ENCODE results near the gene LINGO3.
A peak's percentile ranks its signal among the peaks of the same experiment; 100 is the strongest.

Gene LINGO3

DNA sequence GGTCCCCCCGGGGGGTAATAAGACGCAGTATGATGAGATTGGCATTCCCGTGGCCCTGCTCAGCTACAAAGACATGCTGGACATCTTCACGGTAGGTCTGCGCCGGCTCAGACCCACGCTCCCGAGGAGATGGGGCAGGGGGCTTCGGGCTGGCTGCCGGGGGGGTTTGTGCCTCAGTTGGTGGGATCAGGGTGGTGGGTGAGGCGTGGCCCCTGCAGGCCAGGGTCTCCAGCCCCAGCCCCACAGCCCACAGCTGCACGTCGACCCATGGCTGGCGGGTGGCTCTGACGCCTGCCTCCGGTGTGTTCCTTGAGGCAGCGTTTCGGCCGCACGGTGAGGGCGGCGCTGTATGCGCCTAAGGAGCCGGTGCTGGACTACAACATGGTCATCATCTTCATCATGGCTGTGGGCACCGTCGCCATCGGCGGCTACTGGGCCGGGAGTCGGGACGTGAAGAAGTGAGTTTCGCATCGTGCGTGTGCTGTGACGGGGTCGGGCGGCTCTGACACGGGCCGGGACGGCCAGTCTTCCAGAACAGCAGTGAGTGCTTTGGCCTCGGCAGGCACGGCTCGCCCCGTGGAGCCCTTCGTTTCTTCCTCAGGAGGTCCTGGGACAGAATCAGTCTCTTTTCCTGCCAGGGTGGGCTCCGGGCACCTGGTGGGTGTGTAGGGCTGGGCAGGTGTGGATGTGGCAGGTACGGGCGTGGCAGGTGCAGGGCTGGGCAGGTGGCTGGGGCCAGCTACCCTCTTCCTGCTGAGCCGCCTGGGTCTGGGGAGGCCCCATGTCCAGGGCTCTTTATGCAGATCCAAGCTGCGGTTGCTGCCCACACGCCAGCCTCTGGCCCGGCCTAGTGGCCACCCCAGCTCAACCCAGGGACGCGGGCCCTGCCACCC, 31.0 kb upstream of the LINGO3 start:
- TF ChIP-seq, protein P1, sequence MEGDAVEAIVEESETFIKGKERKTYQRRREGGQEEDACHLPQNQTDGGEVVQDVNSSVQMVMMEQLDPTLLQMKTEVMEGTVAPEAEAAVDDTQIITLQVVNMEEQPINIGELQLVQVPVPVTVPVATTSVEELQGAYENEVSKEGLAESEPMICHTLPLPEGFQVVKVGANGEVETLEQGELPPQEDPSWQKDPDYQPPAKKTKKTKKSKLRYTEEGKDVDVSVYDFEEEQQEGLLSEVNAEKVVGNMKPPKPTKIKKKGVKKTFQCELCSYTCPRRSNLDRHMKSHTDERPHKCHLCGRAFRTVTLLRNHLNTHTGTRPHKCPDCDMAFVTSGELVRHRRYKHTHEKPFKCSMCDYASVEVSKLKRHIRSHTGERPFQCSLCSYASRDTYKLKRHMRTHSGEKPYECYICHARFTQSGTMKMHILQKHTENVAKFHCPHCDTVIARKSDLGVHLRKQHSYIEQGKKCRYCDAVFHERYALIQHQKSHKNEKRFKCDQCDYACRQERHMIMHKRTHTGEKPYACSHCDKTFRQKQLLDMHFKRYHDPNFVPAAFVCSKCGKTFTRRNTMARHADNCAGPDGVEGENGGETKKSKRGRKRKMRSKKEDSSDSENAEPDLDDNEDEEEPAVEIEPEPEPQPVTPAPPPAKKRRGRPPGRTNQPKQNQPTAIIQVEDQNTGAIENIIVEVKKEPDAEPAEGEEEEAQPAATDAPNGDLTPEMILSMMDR (IDR thresholded peaks at IDR 0.05; ENCODE audit: low read depth, low read length, missing control alignments): no peak
- in situ Hi-C loops (cut with HindIII; ENCODE audit: low sequenced_read_pairs): no loop called here
- DNase-seq (ENCODE audit: low read depth): no peak
- no peak overlapping the region for H3K4me3 ChIP-seq (ENCODE audit: low read depth, low read length)

DNA sequence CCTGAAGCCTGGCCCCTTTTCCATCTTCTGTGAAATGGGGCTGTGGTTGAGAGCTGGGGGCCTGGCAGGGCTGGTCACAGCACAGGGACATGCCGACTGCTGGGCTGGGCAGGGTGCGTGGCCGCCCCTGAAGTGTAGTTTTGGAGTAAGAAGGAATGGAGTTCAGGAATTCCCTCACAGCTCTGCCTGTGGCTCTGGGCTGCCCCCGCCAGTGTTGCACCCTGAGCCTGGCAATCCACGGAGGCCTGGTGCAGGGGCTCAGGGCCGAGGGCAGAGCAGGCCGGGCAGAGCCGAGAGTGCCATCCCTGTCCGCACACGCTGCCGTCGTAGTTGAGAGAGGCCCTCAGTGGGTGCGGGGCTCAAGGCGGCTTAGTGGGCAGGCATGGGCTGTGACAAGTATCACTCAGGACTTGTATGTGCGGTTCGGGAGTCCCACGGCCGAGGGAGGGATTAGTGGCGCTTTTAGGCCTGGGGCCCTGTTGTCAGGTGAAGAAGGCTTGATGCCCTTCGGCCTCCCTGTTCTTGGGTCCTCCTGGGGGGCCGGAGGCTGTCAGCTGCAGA, 30.2 kb upstream of the LINGO3 start:
- DNase-seq (ENCODE audit: low read depth): no peak
- H3K4me3 ChIP-seq (ENCODE audit: low read depth, low read length): no peak overlapping the region
- TF ChIP-seq, protein P1 (IDR thresholded peaks at IDR 0.05; ENCODE audit: low read depth, low read length, missing control alignments): no peak
- in situ Hi-C loops (cut with HindIII; ENCODE audit: low sequenced_read_pairs): no loop called here

DNA sequence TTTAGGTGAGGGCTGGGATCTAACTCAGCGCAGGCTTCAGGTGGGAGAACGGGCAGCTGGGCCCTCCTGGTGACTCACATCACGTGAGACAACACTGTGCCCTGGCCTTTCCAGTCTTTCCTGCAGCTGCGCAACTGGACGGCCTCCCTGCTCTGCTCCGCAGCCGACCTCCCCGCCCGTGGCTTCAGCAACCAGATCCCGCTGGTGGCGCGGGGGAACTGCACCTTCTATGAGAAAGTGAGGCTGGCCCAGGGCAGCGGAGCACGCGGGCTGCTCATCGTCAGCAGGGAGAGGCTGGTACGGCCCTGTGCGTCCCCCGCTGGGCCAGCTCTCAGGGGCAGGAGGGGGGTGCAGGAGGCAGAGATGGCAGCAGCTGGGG, 29.4 kb upstream of the LINGO3 start:
- in situ Hi-C loops (cut with HindIII; ENCODE audit: low sequenced_read_pairs): no loop called here
- no peak overlapping the region for H3K4me3 ChIP-seq (ENCODE audit: low read depth, low read length)
- TF ChIP-seq, protein P1 (IDR thresholded peaks at IDR 0.05; ENCODE audit: low read depth, low read length, missing control alignments): peak; percentile 49
- peak; percentile 19 for DNase-seq (ENCODE audit: low read depth)

DNA sequence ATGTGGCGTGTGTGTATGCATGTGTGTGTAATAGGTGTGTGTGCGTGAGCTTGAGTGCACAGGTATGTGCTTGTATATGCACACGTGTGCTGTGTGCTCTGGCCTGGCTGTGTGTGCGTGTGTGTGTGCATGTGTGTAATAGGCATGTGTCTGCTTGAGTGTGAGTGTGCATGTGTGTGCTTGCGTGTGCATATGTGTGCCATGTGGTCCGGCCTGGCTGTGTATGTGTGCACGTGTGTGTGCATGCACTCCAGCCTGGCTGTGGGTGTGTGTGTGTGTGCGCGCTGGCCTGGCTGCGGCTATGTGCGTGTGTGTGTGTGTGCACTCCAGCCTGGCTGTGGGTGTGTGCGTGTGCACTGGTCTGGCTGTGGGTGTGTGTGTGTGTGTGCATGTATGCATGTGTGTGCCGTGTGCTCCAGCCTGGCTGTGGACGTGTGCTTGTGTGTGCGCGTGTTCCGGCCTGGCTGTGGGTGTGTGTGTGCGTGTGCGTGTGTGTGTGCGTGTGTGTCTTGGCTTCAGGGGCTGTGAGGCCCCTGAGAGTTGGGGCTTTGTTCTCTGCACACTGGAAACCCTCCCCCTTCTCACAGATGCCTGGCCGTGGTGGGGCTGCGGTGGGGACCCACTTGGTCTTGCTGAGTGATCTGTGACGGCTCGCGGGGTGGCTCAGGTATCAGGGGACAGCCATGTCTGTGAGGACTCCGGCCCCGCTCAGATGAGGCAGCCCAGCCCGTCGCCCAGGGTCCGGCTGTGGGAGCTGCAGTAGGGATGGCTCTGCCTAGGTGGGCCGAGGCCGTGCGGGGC, 28.8 kb upstream of the LINGO3 start:
- TF ChIP-seq, protein P1 (IDR thresholded peaks at IDR 0.05; ENCODE audit: low read depth, low read length, missing control alignments): no peak
- DNase-seq (ENCODE audit: low read depth): no peak
- no peak overlapping the region for H3K4me3 ChIP-seq (ENCODE audit: low read depth, low read length)
- in situ Hi-C loops (cut with HindIII; ENCODE audit: low sequenced_read_pairs): no loop called here

DNA sequence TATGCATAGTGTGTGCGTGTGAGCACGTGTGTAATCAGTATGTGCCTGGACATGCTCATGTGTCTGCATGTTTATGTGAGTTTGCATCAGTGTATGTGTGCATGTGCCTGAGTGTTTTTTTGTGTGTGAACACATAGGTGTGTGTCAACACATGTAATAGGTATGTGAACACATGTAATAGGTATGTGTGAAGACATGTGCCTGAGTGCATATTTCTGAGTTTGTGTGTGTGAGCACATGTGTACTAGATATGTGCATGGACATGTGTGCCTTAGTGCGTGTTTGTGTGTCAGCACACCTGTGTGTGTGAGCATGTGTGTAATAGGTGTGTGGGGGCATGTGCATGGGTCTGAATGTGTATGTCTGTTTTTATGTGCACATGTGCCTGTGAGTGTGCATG, 27.9 kb upstream of the LINGO3 start:
- H3K4me3 ChIP-seq (ENCODE audit: low read depth, low read length): no peak overlapping the region
- in situ Hi-C loops (cut with HindIII; ENCODE audit: low sequenced_read_pairs): no loop called here
- TF ChIP-seq, protein P1 (IDR thresholded peaks at IDR 0.05; ENCODE audit: low read depth, low read length, missing control alignments): no peak
- no peak for DNase-seq (ENCODE audit: low read depth)

DNA sequence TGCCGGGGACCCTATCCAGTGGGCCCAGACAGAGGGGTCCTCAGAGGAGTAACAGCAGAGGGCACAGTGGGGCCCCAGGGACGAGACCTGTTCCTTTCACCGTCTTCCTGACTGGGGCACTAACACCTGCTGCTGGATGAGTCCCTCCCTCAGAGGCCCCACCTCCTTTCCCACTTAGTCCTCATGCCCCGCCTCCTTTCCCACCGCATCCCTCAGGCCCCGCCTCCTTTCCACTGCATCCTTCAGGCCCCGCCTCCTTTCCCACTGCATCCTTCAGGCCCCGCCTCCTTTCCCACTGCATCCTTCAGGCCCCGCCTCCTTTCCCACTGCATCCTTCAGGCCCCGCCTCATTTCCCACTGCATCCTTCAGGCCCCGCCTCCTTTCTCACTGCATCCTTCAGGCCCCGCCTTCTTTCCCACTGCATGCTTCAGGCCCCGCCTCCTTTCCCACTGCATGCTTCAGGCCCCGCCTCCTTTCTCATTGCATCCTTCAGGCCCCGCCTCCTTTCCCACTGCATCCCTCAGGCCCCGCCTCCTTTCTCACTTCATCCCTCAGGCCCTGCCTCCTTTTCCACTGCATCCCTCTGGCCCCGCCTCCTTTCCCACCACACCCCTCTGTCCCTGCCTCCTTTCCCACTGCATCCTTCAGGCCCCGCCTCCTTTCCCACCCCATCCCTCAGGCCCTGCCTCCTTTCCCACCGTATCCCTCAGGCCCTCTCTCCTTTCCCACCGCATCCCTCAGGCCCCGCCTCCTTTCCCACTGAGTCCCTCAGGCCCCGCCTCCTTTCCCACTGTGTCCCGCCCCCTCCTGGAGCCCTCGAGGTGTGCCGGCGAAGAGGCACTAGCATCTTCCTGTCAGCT, 27.3 kb upstream of the LINGO3 start:
- H3K4me3 ChIP-seq (ENCODE audit: low read depth, low read length): no peak overlapping the region
- DNase-seq (ENCODE audit: low read depth): no peak
- in situ Hi-C loops (cut with HindIII; ENCODE audit: low sequenced_read_pairs): no loop called here
- TF ChIP-seq, protein P1 (IDR thresholded peaks at IDR 0.05; ENCODE audit: low read depth, low read length, missing control alignments): no peak

Data from astrocyte of the cerebellum (primary cell).